Measurements from ENCODE around the gene MRPL42.

Gene MRPL42

GRCh38 chr12:93526786-93527428, 59.6 kb downstream of the MRPL42 start (continued):
- TF ChIP-seq, protein P1, sequence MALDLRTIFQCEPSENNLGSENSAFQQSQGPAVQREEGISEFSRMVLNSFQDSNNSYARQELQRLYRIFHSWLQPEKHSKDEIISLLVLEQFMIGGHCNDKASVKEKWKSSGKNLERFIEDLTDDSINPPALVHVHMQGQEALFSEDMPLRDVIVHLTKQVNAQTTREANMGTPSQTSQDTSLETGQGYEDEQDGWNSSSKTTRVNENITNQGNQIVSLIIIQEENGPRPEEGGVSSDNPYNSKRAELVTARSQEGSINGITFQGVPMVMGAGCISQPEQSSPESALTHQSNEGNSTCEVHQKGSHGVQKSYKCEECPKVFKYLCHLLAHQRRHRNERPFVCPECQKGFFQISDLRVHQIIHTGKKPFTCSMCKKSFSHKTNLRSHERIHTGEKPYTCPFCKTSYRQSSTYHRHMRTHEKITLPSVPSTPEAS (tag by site-specific recombination; IDR thresholded peaks at IDR 0.05): peak; percentile 79
- TF ChIP-seq ZSCAN16 (tag by site-specific recombination; IDR thresholded peaks at IDR 0.05) (no peak), ZNF302 (tag by site-specific recombination; IDR thresholded peaks at IDR 0.05; ENCODE audit: low read depth) (no peak), ZFP37 (tag by site-specific recombination; IDR thresholded peaks at IDR 0.05) (peak; percentile 74; the same call in 1 of the 2 replicates), REPIN1 (tag by site-specific recombination; IDR thresholded peaks at IDR 0.05; ENCODE audit: low read depth) (no peak), ZBTB17 (tag by site-specific recombination; IDR thresholded peaks at IDR 0.05) (peak; percentile 43; the same call in 1 of the 2 replicates), ZNF426 (tag by site-specific recombination; IDR thresholded peaks at IDR 0.05) (no peak), ZNF133 (tag by site-specific recombination; IDR thresholded peaks at IDR 0.05) (no peak), IKZF3 (tag by site-specific recombination; IDR thresholded peaks at IDR 0.05) (no peak), BCL6B (tag by site-specific recombination; IDR thresholded peaks at IDR 0.05) (peak; percentile 25; the same call in 1 of the 2 replicates), ZNF362 (tag by site-specific recombination; IDR thresholded peaks at IDR 0.05) (no peak), YY2 (tag by site-specific recombination; IDR thresholded peaks at IDR 0.05) (peak; percentile 65), ZNF600 (tag by site-specific recombination; IDR thresholded peaks at IDR 0.05) (0 out of 2 replicates have a peak, but pooled peaks have one; percentile 16)
- TF ChIP-seq, protein P2, sequence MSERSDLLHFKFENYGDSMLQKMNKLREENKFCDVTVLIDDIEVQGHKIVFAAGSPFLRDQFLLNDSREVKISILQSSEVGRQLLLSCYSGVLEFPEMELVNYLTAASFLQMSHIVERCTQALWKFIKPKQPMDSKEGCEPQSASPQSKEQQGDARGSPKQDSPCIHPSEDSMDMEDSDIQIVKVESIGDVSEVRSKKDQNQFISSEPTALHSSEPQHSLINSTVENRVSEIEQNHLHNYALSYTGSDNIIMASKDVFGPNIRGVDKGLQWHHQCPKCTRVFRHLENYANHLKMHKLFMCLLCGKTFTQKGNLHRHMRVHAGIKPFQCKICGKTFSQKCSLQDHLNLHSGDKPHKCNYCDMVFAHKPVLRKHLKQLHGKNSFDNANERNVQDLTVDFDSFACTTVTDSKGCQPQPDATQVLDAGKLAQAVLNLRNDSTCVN (tag by site-specific recombination; optimal IDR thresholded peaks at IDR 0.05): no peak
- TF ChIP-seq, protein P3, sequence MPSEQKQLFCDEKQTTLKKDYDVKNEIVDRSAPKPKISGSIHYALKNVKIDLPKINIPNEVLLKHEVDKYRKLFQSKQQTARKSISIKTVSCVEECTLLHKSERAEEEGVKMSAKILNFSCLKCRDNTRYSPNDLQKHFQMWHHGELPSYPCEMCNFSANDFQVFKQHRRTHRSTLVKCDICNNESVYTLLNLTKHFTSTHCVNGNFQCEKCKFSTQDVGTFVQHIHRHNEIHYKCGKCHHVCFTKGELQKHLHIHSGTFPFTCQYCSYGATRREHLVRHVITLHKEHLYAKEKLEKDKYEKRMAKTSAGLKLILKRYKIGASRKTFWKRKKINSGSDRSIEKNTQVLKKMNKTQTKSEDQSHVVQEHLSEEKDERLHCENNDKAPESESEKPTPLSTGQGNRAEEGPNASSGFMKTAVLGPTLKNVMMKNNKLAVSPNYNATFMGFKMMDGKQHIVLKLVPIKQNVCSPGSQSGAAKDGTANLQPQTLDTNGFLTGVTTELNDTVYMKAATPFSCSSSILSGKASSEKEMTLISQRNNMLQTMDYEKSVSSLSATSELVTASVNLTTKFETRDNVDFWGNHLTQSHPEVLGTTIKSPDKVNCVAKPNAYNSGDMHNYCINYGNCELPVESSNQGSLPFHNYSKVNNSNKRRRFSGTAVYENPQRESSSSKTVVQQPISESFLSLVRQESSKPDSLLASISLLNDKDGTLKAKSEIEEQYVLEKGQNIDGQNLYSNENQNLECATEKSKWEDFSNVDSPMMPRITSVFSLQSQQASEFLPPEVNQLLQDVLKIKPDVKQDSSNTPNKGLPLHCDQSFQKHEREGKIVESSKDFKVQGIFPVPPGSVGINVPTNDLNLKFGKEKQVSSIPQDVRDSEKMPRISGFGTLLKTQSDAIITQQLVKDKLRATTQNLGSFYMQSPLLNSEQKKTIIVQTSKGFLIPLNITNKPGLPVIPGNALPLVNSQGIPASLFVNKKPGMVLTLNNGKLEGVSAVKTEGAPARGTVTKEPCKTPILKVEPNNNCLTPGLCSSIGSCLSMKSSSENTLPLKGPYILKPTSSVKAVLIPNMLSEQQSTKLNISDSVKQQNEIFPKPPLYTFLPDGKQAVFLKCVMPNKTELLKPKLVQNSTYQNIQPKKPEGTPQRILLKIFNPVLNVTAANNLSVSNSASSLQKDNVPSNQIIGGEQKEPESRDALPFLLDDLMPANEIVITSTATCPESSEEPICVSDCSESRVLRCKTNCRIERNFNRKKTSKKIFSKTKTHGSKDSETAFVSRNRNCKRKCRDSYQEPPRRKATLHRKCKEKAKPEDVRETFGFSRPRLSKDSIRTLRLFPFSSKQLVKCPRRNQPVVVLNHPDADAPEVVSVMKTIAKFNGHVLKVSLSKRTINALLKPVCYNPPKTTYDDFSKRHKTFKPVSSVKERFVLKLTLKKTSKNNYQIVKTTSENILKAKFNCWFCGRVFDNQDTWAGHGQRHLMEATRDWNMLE (tag by site-specific recombination; conservative IDR thresholded peaks at IDR 0.05; ENCODE audit: low read depth): no peak
- TF ChIP-seq, protein P4, sequence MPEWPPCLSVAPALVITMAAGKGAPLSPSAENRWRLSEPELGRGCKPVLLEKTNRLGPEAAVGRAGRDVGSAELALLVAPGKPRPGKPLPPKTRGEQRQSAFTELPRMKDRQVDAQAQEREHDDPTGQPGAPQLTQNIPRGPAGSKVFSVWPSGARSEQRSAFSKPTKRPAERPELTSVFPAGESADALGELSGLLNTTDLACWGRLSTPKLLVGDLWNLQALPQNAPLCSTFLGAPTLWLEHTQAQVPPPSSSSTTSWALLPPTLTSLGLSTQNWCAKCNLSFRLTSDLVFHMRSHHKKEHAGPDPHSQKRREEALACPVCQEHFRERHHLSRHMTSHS (tag by site-specific recombination; IDR thresholded peaks at IDR 0.05): no peak
- TF ChIP-seq, protein P5, sequence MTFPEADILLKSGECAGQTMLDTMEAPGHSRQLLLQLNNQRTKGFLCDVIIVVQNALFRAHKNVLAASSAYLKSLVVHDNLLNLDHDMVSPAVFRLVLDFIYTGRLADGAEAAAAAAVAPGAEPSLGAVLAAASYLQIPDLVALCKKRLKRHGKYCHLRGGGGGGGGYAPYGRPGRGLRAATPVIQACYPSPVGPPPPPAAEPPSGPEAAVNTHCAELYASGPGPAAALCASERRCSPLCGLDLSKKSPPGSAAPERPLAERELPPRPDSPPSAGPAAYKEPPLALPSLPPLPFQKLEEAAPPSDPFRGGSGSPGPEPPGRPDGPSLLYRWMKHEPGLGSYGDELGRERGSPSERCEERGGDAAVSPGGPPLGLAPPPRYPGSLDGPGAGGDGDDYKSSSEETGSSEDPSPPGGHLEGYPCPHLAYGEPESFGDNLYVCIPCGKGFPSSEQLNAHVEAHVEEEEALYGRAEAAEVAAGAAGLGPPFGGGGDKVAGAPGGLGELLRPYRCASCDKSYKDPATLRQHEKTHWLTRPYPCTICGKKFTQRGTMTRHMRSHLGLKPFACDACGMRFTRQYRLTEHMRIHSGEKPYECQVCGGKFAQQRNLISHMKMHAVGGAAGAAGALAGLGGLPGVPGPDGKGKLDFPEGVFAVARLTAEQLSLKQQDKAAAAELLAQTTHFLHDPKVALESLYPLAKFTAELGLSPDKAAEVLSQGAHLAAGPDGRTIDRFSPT (tag by site-specific recombination; IDR thresholded peaks at IDR 0.05): peak; percentile 82
- TF ChIP-seq, protein P6, sequence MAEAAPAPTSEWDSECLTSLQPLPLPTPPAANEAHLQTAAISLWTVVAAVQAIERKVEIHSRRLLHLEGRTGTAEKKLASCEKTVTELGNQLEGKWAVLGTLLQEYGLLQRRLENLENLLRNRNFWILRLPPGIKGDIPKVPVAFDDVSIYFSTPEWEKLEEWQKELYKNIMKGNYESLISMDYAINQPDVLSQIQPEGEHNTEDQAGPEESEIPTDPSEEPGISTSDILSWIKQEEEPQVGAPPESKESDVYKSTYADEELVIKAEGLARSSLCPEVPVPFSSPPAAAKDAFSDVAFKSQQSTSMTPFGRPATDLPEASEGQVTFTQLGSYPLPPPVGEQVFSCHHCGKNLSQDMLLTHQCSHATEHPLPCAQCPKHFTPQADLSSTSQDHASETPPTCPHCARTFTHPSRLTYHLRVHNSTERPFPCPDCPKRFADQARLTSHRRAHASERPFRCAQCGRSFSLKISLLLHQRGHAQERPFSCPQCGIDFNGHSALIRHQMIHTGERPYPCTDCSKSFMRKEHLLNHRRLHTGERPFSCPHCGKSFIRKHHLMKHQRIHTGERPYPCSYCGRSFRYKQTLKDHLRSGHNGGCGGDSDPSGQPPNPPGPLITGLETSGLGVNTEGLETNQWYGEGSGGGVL (tag by site-specific recombination; IDR thresholded peaks at IDR 0.05): peak; percentile 60
- TF ChIP-seq, protein P7, sequence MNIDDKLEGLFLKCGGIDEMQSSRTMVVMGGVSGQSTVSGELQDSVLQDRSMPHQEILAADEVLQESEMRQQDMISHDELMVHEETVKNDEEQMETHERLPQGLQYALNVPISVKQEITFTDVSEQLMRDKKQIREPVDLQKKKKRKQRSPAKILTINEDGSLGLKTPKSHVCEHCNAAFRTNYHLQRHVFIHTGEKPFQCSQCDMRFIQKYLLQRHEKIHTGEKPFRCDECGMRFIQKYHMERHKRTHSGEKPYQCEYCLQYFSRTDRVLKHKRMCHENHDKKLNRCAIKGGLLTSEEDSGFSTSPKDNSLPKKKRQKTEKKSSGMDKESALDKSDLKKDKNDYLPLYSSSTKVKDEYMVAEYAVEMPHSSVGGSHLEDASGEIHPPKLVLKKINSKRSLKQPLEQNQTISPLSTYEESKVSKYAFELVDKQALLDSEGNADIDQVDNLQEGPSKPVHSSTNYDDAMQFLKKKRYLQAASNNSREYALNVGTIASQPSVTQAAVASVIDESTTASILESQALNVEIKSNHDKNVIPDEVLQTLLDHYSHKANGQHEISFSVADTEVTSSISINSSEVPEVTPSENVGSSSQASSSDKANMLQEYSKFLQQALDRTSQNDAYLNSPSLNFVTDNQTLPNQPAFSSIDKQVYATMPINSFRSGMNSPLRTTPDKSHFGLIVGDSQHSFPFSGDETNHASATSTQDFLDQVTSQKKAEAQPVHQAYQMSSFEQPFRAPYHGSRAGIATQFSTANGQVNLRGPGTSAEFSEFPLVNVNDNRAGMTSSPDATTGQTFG (tag by site-specific recombination; IDR thresholded peaks at IDR 0.05; ENCODE audit: borderline replicate concordance): peak; percentile 46; the same call in 1 of the 2 replicates
